ENCODE measurements around the gene TRIM2.

Gene TRIM2

DNA sequence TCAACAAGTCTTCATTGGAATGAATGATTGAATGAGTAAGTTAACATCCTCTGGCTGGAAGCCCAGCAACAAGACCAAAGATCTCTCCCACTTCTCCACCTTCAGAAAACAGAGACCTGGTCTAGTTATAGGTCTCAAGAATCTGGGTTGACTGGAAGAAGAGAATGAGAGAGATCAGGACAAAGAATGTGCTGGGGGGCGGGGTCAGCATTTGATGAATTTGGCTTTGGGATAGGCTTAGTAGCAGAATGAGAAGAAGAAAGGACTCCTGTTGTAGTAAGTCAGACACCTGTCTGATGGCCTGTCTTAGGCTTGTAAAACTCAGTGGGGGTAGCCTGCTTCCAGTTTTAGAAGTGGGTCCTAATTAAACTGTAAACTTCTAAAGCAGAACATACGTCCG, 51.0 kb downstream of the TRIM2 start:
- DNase-seq: no peak

DNA sequence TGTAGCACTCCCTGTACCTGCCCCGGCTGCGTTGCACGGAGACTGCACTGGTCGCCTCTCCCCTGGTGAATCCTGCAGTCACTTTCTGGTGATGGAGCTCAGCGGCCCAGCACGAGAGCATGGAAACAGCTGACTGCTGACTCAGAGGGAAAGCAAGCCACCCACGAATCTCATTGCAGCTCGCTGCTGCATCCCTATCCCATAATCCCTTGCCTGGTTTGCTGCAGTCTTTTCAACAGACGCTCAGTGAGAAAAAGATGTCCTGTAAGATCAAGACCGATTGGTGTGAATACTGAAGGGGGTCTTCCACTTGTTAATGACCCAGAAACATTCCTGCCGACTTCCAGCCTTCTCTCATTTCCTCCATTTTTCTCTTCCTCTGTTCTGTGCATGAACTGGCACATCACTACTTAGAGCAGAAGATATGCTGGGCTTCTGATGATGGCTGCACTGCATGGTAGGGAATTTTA, 52.9 kb downstream of the TRIM2 start:
- DNase-seq: no peak

DNA sequence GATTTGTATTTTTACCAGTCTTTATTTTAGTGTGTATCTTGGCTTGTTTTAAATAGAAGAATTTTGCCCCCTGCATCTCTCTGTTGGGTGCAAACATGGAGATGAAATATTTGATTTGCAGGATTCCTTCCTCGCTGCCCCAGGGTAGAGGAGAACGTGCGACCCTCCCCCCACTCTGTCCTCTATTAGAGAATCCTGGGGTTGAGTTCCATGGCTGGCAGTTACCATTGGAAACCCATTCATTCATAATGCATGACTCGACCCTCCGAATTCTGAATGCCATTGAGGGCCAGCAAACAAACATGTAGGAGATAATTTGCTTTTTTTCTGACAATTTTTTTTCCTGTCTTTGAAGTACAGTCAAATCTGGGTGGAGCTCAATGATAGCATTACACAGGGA, 53.7 kb downstream of the TRIM2 start:
- DNase-seq: no peak

DNA sequence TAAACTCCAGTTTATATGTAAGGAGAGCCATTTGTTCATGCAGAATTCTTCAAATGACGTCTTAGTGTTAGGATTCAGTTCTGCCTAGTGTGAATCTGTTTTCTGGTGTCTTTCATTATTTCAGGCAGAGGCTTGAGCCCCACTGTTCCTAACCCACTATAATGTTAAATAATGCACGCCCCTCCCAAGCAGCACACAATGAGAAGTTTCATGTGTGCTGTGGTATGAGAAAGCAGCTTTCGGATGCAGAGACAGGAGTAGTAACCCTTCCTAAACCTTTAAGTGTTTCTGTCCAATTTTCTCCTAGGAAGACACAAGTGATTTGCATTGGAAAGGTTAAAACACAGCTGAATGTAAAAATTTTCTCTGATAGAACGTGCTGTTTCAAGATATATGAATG, 54.5 kb downstream of the TRIM2 start:
- no peak for DNase-seq

DNA sequence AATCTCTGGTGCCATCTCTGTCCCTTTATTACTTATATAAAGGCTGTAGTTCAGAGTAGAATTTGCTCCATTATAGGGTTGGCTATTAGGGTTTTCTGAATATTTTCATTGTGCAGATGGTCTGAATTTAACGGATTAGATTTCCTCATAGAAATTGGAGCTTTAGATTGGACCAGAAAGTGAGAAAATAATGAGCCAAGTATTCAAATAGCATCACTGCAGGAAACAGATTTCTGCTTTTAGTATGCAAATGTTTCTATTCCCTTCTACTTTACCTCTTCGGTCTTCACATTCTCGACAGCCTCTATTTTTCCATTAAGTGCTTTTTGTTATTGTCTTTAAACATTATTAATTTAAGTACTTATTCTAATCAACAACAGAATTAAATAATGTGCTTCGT, 55.4 kb downstream of the TRIM2 start:
- no peak for DNase-seq

DNA sequence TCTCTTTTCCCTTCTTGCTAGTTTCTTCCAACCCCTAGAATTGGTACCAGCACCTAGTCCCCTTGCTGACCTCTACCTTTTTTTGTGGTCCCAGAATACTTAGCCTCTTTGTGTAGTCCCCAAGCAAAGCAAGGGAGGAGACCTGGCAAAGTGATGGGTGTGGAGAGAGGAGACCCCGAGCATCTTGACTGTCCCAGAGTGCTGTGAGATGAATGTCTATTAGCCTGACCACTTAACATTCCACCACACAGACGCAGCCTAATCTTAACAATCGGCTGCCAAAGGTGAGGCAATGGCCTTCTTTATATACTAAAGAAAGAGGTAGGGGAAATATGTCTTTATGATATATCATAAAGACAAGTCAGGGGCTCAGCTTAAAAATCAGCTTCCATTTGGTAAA, 55.9 kb downstream of the TRIM2 start:
- DNase-seq: no peak

DNA sequence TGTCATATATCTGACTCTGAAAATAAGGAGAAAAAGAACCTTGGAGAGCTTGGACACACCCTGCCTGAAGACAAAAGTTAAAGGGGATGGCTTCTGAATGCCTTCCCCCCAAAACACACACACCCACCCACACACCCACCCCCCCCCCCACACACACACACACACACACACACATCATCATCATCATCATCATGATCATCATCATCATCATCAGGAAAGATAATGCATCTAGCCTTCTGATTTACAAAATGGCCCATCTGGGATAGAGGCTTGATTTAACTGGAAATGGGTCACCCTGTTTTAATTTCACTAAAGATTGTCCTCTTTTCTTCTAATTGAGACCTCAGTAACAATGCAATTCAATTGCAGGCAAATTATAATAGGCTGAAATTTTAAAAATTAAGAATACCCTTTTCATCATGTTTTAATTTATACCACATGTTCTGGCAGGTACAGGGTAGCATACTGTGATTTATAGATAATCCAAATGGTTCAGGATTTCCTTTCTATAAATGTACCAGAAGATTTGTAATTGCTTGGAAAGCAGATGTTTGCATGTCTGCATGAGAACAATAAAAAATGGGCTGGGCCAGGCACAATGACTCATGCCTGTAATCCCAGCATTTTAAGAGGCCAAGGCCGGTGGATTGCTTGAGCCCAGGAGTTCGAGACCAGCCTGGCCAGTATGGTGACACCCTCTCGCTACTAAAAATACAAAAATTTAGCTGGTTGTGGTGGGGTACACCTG, 56.5 kb downstream of the TRIM2 start:
- DNase-seq: no peak

DNA sequence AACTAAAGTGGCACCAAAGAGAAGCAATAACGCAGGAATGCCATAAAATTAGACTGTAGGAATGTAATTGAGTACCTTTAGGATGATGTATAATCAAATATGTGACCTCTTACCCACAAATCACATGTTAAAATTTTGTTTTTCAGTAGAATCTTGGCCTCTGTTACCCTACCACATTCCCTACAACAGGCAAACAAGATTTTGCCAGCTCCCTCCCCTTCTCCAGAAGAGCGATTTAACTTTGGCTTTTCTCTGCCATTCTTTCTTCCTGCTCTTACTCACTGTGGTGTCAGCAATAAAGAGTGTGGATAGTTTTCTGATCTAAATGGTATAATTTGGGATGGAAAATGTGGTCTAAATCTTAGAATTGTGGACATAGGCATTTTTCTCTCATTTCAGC, 57.2 kb downstream of the TRIM2 start:
- no peak for DNase-seq

DNA sequence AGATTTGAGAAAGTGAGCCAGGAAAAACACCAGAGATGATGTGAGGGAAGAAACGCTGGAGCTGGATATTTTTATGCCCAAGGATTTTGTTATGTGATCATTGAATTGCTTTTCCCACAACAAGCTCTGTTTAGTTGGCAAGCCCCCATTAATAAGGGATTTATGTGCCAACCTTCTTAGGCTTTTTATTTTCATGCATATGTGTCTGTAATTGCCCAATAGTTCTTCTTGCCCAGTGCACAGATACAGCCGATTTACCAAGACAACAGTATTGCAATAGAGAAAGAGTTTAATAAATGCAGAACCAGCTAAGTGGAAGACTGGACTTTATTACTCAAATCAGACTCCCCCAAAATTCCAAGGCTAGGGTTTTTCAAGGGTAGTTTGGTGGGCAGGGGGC, 57.7 kb downstream of the TRIM2 start:
- DNase-seq: no peak

DNA sequence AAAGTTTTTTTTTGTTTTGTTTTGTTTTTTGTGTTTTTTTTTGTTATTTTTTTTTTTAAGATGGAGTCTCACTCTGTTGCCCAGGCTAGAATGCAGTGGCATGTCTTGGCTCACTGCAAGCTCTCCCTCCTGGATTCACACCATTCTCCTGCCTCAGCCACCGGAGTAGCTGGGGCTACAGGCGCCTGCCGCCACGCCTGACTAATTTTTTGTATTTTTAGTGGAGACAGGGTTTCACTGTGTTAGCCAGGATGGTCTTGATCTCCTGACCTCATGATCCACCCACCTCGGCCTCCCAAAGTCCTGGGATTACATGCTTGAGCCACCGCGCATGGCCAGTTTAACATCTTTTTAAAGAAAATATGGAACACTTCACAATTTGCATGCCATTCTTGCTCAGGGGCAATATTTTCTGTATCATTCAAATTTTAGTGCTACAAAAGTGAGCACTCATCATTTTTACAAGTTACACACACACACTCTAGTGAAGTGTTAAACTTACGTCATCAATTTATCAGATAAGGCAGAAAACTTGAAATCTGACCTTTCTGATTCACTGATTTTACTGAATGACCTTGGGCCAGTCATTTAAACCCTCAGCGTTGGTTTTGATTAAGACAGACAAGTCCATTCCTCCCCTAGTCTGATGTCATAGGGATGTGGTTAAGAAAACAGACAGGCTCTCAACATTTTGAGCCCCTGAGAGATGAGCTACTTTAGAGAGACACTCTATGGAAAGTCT, 61.2 kb downstream of the TRIM2 start:
- no peak for DNase-seq

DNA sequence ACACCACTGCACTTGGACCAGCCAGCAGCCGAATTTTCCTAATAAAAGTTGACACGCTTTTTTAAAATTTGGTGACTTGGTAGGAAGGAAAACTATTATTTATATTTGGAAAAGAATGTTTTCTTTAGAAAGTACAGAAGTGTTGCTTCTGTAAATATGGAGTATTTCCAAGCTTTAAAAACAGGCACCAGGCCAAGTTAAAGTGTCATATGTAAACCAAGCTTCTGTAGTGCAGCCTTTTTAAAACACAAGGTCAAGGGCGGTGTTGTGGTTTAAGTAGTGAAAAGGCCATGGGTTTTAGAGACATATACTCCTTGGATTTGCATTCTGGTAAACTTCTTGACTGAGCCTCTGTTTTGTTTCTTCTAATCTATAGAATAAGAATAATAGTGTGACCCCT, 62.7 kb downstream of the TRIM2 start:
- DNase-seq: peak; percentile 27

DNA sequence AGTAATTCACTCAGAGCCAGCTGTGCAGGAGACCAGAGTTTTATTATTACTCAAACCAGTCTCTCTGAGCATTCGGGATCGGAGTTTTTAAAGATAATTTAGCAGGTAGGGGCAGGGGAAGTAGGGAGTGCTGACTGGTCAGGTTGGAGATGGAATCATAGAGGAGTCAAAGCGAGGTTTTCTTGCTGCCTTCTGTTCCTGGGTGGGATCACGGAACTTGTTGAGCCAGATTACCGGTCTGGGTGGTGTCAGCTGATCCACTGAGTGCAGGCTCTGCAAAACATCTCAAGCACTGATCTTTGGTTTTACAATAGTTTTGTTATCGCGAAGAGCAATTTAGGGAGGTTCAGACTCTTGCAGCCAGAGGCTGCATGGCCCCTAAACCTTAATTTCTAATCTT, 63.6 kb downstream of the TRIM2 start:
- no peak for DNase-seq

DNA sequence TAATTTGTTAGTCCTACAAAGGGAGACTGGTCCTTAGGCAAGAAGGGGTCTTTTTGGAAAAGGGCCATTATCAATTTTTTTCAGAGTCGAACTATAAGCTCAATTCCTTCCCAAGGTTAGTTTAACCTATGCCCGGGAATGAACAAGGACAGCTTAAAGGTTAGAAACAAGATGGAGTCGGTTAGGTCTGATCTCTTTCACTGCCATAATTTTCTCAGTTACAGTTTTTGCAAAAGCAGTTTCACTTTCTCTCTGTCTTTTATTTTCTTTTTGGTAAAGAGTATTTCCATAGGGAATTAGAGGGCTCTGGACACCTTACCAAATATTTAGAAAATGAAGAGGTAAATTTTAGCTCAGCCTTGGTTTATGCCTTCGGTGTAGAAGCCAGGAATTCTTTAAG, 64.1 kb downstream of the TRIM2 start:
- no peak for DNase-seq

DNA sequence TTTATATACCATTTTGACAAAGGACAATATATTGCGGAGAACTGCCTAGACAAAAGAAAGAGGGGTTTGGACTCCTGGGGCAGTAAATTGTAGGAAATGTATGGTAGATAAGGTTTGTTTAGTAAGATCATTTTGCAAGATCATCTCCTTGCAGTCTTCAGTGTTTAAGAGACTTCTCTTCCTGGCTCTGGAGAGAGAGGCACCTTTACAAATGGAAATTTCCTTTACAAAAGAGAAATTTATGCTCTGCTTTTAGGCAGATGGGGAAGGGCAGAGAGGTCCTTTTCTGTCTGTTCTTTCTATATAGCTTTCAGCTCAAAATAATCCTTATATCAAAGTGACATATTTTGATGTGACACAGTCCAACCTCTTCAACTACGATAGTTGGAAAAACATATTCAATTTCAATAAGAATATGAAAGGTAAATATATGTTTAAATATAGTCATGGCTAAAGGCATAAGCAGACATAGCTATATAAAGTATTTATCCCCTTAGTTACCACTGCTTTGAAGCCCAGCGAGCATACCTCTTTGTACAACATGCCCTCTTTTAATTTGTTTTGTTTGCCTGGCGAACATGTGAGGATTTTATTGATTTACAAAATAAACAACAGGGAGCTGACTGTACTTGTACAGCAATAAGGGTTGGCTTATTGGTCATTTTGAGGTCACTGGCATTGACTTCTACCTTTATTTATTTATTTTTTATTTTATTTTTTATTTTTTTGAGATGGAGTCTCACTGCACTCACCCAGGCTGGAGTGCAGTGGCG, 65.2 kb downstream of the TRIM2 start:
- DNase-seq: peak; percentile 7

DNA sequence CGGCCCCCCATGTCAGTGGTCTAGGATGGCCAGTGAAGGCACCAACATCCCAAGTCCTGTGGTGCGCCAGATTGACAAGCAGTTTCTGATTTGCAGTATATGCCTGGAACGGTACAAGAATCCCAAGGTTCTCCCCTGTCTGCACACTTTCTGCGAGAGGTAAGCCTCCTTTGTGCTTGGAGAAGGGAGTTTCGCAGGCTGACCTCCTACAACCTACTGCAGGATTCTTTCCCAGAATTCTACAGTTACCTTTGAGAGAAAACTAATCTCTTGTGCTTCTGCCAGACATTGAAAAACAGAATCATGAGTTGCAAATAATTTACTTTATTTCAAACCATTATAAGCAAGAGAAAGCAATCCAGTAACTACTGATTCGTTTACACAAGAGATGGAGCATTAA, 66.1 kb downstream of the TRIM2 start:
- DNase-seq: no peak

DNA sequence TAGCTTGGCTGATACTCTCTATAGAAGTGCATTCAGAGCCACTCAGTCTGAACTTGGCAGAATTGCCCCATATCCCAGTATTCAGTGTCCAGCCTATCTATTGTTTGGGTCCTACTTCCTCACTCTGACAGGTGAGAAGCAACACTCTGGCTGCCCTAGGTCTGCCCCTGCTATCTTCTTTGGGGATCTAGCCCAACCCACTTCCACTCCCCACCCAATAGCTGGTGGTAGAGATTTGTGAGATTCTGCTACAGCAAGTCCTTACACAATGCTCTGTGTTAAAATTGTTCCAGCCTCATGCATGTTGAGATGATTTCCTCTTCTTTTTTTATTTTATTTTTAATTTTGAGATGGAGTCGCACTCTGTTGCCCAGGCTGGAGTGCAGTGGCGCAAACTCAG, 67.6 kb downstream of the TRIM2 start:
- no peak for DNase-seq

DNA sequence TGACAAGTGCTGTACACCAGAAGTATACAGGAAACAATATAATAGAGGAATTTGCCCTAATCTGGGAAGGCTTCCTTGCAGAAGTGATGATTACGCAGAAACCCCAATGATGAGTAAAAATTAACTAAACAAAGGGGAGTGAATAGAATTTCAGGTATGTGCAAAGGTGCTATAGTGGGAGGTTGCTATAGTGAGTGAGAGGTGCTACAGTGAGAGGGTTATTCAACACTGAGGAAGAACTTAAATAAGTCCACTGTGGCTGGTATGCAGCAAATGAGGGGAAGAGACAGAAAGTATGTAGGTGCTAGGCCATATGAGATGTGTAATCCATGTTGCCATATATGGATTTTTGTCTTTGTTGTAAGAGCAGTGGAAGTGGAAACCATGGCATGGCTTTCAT, 69.5 kb downstream of the TRIM2 start:
- DNase-seq: no peak

DNA sequence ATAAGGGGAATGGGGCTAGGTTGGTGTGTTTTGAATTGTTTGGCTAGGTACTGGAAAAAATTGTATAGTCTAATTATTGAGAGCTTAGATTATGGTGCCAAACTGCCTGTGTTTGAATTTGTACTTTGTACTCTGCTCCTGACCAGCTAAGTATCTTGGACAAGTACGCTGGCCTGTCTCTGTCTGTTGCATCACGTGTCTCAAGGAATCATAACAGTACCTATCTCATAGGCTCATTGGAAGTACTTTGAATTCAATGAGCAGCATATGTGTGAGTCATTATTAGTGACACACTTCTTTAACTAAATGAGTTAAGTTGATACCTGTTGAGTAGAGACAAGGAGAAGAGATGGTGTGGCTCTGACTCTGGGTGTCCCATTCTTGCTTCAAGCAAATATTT, 70.7 kb downstream of the TRIM2 start:
- no peak for DNase-seq

DNA sequence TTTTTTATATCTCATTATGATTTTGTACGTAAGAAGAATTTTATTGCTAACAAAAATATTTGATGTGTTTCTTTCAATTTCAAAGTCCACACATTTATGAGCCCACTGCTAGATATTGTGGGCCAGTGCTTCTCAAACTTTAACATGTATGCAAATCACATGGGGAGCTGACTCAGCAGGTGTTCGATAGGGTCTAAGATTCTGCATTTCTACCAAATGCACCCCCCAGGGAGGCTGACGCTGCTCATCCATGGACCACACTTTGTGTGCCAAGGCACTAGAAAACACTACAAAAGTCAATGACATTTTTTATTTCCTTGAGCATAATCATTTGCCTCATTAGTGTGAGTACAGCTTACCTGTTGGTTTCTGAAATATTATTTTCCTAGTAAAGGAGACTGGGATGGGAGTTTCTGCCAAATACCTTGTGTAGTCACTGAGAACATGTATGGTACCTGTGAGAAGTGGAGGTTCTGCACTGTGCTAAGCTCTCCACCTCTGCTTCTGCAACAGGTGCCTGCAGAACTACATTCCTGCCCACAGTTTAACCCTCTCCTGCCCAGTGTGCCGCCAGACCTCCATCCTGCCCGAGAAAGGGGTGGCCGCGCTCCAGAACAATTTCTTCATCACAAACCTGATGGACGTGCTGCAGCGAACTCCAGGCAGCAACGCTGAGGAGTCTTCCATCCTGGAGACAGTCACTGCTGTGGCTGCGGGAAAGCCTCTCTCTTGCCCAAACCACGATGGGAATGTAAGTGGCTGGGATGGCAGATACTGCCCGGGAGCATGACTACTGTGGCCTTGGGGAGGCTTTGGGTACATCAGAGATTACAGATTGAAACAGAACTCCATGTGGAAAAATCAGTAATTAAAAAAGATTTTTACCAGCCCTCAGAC, 71.4 kb downstream of the TRIM2 start:
- peak; percentile 7 for DNase-seq

DNA sequence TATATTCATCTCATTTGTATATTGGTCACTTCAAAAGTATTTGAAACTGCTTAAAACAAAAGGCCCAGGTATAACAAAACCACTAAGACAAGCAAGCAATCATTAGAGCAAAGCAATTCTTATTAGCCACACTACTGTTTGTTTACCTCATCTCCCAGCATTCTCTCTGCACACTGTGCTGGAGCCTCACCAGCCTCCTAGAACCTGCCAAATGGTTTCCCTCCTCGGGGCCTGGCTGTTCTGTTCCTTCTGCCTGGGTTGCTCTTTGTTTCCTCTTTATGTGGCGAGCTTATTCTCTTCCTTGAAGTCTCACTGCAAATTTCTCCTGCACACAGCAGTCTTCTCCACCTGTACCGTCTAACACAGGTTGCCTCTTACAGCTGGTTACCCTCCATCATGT, 72.7 kb downstream of the TRIM2 start:
- no peak for DNase-seq

DNA sequence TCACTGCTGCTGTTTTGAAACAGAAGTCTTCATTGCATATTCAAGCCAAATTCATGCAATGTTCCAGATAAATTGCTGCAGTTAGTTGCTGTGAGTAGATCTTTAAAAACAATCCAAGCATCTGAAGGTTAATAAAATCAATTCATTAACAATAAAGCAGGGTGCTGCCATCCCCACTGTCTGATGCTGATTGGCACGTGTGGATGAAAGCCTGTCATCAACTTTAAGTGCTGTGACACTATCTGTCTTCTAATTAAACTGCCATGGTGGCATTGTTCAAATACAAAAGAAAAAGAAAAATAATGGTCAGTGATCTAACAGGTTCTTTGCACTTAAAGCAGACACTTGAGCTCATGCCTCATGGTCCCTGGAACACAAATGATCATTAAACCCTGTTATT, 77.2 kb downstream of the TRIM2 start:
- DNase-seq: no peak

DNA sequence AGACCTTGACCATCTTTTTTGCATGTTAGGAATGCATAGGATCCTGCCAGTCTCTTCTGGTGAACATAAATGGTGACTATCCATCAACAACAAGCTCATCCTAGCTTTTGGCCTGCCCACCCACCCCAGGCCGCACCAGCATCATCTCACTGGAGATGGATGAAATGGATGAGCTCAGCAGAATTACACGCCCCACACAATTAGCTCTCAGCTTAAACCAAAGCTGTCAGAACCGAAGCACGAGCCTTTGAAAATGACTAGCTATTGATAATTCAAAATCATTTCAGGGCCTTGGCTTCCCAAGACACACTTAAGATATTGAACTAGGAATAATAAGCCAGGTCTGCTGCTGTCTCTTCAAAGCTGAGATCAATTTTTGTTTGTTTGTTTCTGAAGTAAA, 77.8 kb downstream of the TRIM2 start:
- no peak for DNase-seq

DNA sequence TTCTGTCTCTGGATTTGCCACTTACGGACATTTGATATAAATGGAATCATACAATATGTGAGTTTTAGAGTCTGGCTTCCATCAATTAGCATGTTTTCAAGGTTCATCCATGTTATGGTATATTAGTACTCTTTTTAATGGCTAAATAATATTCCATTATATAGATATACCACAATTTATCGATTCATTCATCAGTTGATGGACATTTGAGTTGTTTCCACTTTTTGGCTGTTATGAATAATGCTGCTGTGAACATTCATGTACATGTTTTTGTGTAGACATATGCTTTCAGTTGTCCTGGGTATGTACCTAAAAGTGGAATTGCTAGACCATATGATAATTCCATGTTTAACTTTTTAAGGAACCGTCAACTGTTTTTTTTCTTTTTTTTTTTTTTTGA, 79.0 kb downstream of the TRIM2 start:
- no peak for DNase-seq
